ENCODE results near the gene PLAGL2.

Gene PLAGL2

GRCh38 chr20:32165836-32166545 is 41.6 kb downstream of the PLAGL2 start:
- H3K14ac ChIP-seq (ENCODE audit: low read length in 2 of 2) = no peak overlapping the region
- peaks cover 61 to 65% of the 10 kb centered on the region in 2 experiments for H3K36me3 ChIP-seq (ENCODE audit: control insufficient read depth in 1 of 2, insufficient read depth in 2 of 2, low read depth in 1 of 2, low read length in 2 of 2)
- no peak overlapping the region for H2AK5ac ChIP-seq (ENCODE audit: low read length, severe bottlenecking)
- no peak overlapping the region for H3K27ac ChIP-seq (ENCODE audit: low read length, poor library complexity, severe bottlenecking)
- H3K4me3 ChIP-seq (ENCODE audit: insufficient read depth in 1 of 2, low read depth in 1 of 2, low read length in 2 of 2) = no peak overlapping the region
- no peak overlapping the region for H2BK15ac ChIP-seq (ENCODE audit: low read depth, poor library complexity, severe bottlenecking)
- H4K91ac ChIP-seq (ENCODE audit: low read length) = no peak overlapping the region
- H3K4ac ChIP-seq (ENCODE audit: low read depth in 1 of 2, low read length in 2 of 2) = no peak overlapping the region
- no peak overlapping the region for H3K18ac ChIP-seq (ENCODE audit: low read depth in 1 of 2, low read length in 2 of 2)
- H2BK12ac ChIP-seq (ENCODE audit: low read length in 2 of 2) = no peak overlapping the region
- no peak overlapping the region for H2AFZ ChIP-seq (ENCODE audit: low read depth, low read length)
- H2BK5ac ChIP-seq (ENCODE audit: low read depth, low read length, poor library complexity, severe bottlenecking) = no peak overlapping the region
- H3K9ac ChIP-seq (ENCODE audit: low read length) = no peak overlapping the region
- H3K23ac ChIP-seq (ENCODE audit: low read length in 2 of 2) = no peak overlapping the region
- no peaks in the 10 kb centered on the region for H3K9me3 ChIP-seq (ENCODE audit: control insufficient read depth, low read length)
- H3K4me2 ChIP-seq (ENCODE audit: low read length, poor library complexity, severe bottlenecking) = no peak overlapping the region
- H2BK120ac ChIP-seq (ENCODE audit: low read depth, low read length) = no peak overlapping the region
- 97% methylated on average over 8 of the region's 8 CpGs for WGBS
- no peaks in the 10 kb centered on the region for H3K27me3 ChIP-seq (ENCODE audit: control insufficient read depth in 1 of 2, insufficient read depth in 1 of 2, low read length in 2 of 2)
- H3K4me1 ChIP-seq (ENCODE audit: control insufficient read depth, insufficient read depth, low read depth, low read length) = peaks cover 6% of the 10 kb centered on the region
- peaks cover 10% of the 10 kb centered on the region for H3K79me1 ChIP-seq (replicated peaks; ENCODE audit: low read length, poor library complexity, severe bottlenecking)
- H4K8ac ChIP-seq (ENCODE audit: low read length) = no peak overlapping the region
- no peak for DNase-seq

- no peak overlapping the region for H2BK15ac ChIP-seq (ENCODE audit: low read depth, poor library complexity, severe bottlenecking)
- peaks cover 66 to 71% of the 10 kb centered on the region in 2 experiments for H3K36me3 ChIP-seq (ENCODE audit: control insufficient read depth in 1 of 2, insufficient read depth in 2 of 2, low read depth in 1 of 2, low read length in 2 of 2)
- no peak overlapping the region for H2BK12ac ChIP-seq (ENCODE audit: low read length in 2 of 2)
- H3K27ac ChIP-seq (ENCODE audit: low read length, poor library complexity, severe bottlenecking) = no peak overlapping the region
- no peak overlapping the region for H3K18ac ChIP-seq (ENCODE audit: low read depth in 1 of 2, low read length in 2 of 2)
- no peak overlapping the region for H2BK120ac ChIP-seq (ENCODE audit: low read depth, low read length)
- H4K8ac ChIP-seq (ENCODE audit: low read length) = no peak overlapping the region
- no peaks in the 10 kb centered on the region for H3K9me3 ChIP-seq (ENCODE audit: control insufficient read depth, low read length)
- no peaks in the 10 kb centered on the region for H3K27me3 ChIP-seq (ENCODE audit: control insufficient read depth in 1 of 2, insufficient read depth in 1 of 2, low read length in 2 of 2)
- H3K4ac ChIP-seq (ENCODE audit: low read depth in 1 of 2, low read length in 2 of 2) = no peak overlapping the region
- H3K79me1 ChIP-seq (replicated peaks; ENCODE audit: low read length, poor library complexity, severe bottlenecking) = peaks cover 10% of the 10 kb centered on the region
- WGBS = 96% methylated on average over 21 of the region's 21 CpGs
- H3K23ac ChIP-seq (ENCODE audit: low read length in 2 of 2) = no peak overlapping the region
- H3K14ac ChIP-seq (ENCODE audit: low read length in 2 of 2) = no peak overlapping the region
- no peak overlapping the region for H4K91ac ChIP-seq (ENCODE audit: low read length)
- no peak overlapping the region for H3K9ac ChIP-seq (ENCODE audit: low read length)
- no peak for DNase-seq
- no peak overlapping the region for H3K4me2 ChIP-seq (ENCODE audit: low read length, poor library complexity, severe bottlenecking)
- H3K4me1 ChIP-seq (ENCODE audit: control insufficient read depth, insufficient read depth, low read depth, low read length) = peaks cover 6% of the 10 kb centered on the region
- H2BK5ac ChIP-seq (ENCODE audit: low read depth, low read length, poor library complexity, severe bottlenecking) = no peak overlapping the region
- no peak overlapping the region for H3K4me3 ChIP-seq (ENCODE audit: insufficient read depth in 1 of 2, low read depth in 1 of 2, low read length in 2 of 2)
- H2AFZ ChIP-seq (ENCODE audit: low read depth, low read length) = no peak overlapping the region
- H2AK5ac ChIP-seq (ENCODE audit: low read length, severe bottlenecking) = no peak overlapping the region
Observed at GRCh38 chr20:32164984-32165735, 42.4 kb downstream of the PLAGL2 start.

GRCh38 chr20:32163951-32164350 is 43.6 kb downstream of the PLAGL2 start:
- no peak overlapping the region for H2AFZ ChIP-seq (ENCODE audit: low read depth, low read length)
- no peak overlapping the region for H3K18ac ChIP-seq (ENCODE audit: low read depth in 1 of 2, low read length in 2 of 2)
- H3K23ac ChIP-seq (ENCODE audit: low read length in 2 of 2) = no peak overlapping the region
- H3K27me3 ChIP-seq (ENCODE audit: control insufficient read depth in 1 of 2, insufficient read depth in 1 of 2, low read length in 2 of 2) = no peaks in the 10 kb centered on the region
- no peak overlapping the region for H2BK120ac ChIP-seq (ENCODE audit: low read depth, low read length)
- no peak overlapping the region for H2BK5ac ChIP-seq (ENCODE audit: low read depth, low read length, poor library complexity, severe bottlenecking)
- H4K91ac ChIP-seq (ENCODE audit: low read length) = no peak overlapping the region
- no peak overlapping the region for H3K14ac ChIP-seq (ENCODE audit: low read length in 2 of 2)
- no peak overlapping the region for H3K4ac ChIP-seq (ENCODE audit: low read depth in 1 of 2, low read length in 2 of 2)
- DNase-seq = no peak
- no peak overlapping the region for H2AK5ac ChIP-seq (ENCODE audit: low read length, severe bottlenecking)
- no peaks in the 10 kb centered on the region for H3K9me3 ChIP-seq (ENCODE audit: control insufficient read depth, low read length)
- no peak overlapping the region for H2BK15ac ChIP-seq (ENCODE audit: low read depth, poor library complexity, severe bottlenecking)
- H3K4me2 ChIP-seq (ENCODE audit: low read length, poor library complexity, severe bottlenecking) = no peak overlapping the region
- H3K4me3 ChIP-seq (ENCODE audit: insufficient read depth in 1 of 2, low read depth in 1 of 2, low read length in 2 of 2) = no peak overlapping the region
- no peak overlapping the region for H2BK12ac ChIP-seq (ENCODE audit: low read length in 2 of 2)
- H4K8ac ChIP-seq (ENCODE audit: low read length) = no peak overlapping the region
- peaks cover 6% of the 10 kb centered on the region for H3K4me1 ChIP-seq (ENCODE audit: control insufficient read depth, insufficient read depth, low read depth, low read length)
- peaks cover 78 to 83% of the 10 kb centered on the region in 2 experiments for H3K36me3 ChIP-seq (ENCODE audit: control insufficient read depth in 1 of 2, insufficient read depth in 2 of 2, low read depth in 1 of 2, low read length in 2 of 2)
- H3K27ac ChIP-seq (ENCODE audit: low read length, poor library complexity, severe bottlenecking) = no peak overlapping the region
- H3K9ac ChIP-seq (ENCODE audit: low read length) = no peak overlapping the region
- peaks cover 14% of the 10 kb centered on the region for H3K79me1 ChIP-seq (replicated peaks; ENCODE audit: low read length, poor library complexity, severe bottlenecking)
- 89% methylated on average over 2 of the region's 5 CpGs for WGBS

GRCh38 chr20:32162351-32162750 is 45.2 kb downstream of the PLAGL2 start:
- H2BK120ac ChIP-seq (ENCODE audit: low read depth, low read length) = no peak overlapping the region
- WGBS = 91% methylated on average over 3 of the region's 3 CpGs
- H3K36me3 ChIP-seq (ENCODE audit: control insufficient read depth in 1 of 2, insufficient read depth in 2 of 2, low read depth in 1 of 2, low read length in 2 of 2) = peaks cover 86 to 92% of the 10 kb centered on the region in 2 experiments
- H3K4me3 ChIP-seq (ENCODE audit: insufficient read depth in 1 of 2, low read depth in 1 of 2, low read length in 2 of 2) = no peak overlapping the region
- no peak overlapping the region for H3K18ac ChIP-seq (ENCODE audit: low read depth in 1 of 2, low read length in 2 of 2)
- H2BK5ac ChIP-seq (ENCODE audit: low read depth, low read length, poor library complexity, severe bottlenecking) = no peak overlapping the region
- DNase-seq = no peak
- no peak overlapping the region for H3K23ac ChIP-seq (ENCODE audit: low read length in 2 of 2)
- no peak overlapping the region for H2BK12ac ChIP-seq (ENCODE audit: low read length in 2 of 2)
- no peak overlapping the region for H4K91ac ChIP-seq (ENCODE audit: low read length)
- H3K4ac ChIP-seq (ENCODE audit: low read depth in 1 of 2, low read length in 2 of 2) = no peak overlapping the region
- peaks cover 19% of the 10 kb centered on the region for H3K79me1 ChIP-seq (replicated peaks; ENCODE audit: low read length, poor library complexity, severe bottlenecking)
- H3K27me3 ChIP-seq (ENCODE audit: control insufficient read depth in 1 of 2, insufficient read depth in 1 of 2, low read length in 2 of 2) = no peaks in the 10 kb centered on the region
- H4K8ac ChIP-seq (ENCODE audit: low read length) = no peak overlapping the region
- H2AK5ac ChIP-seq (ENCODE audit: low read length, severe bottlenecking) = no peak overlapping the region
- H2AFZ ChIP-seq (ENCODE audit: low read depth, low read length) = no peak overlapping the region
- no peak overlapping the region for H3K27ac ChIP-seq (ENCODE audit: low read length, poor library complexity, severe bottlenecking)
- H3K9ac ChIP-seq (ENCODE audit: low read length) = no peak overlapping the region
- H3K4me1 ChIP-seq (ENCODE audit: control insufficient read depth, insufficient read depth, low read depth, low read length) = no peaks in the 10 kb centered on the region
- H3K9me3 ChIP-seq (ENCODE audit: control insufficient read depth, low read length) = no peaks in the 10 kb centered on the region
- no peak overlapping the region for H3K4me2 ChIP-seq (ENCODE audit: low read length, poor library complexity, severe bottlenecking)
- H2BK15ac ChIP-seq (ENCODE audit: low read depth, poor library complexity, severe bottlenecking) = no peak overlapping the region
- H3K14ac ChIP-seq (ENCODE audit: low read length in 2 of 2) = no peak overlapping the region

Data from mesenchymal stem cell (in vitro differentiated cells and primary cell).